Keratinocyte (primary cell): Measurements from ENCODE around the gene EPAS1.

Source experiments
- CTCF ChIP-seq, 3 experiments: IDR thresholded peaks in 1 of 3; conservative IDR thresholded peaks in 1 of 3; optimal IDR thresholded peaks in 1 of 3; 2 replicates in 2 of 3; 3 replicates in 1 of 3; pipeline versions ENCODE3 to v1.5.1; 2011; ENCODE audit warnings: low read length in 3 of 3, mild to moderate bottlenecking in 3 of 3, moderate library complexity in 2 of 3, control low read depth in 1 of 3, inconsistent platforms in 1 of 3; ENCODE audit not compliant: insufficient read depth in 2 of 3; ENCODE audit errors: extremely low read depth in 1 of 3
- EZH2 ChIP-seq: IDR thresholded peaks from one replicate; pipeline ENCODE4 v1.6.1; 2012; ENCODE audit warnings: inconsistent platforms, mild to moderate bottlenecking, low read length, moderate library complexity

DNA sequence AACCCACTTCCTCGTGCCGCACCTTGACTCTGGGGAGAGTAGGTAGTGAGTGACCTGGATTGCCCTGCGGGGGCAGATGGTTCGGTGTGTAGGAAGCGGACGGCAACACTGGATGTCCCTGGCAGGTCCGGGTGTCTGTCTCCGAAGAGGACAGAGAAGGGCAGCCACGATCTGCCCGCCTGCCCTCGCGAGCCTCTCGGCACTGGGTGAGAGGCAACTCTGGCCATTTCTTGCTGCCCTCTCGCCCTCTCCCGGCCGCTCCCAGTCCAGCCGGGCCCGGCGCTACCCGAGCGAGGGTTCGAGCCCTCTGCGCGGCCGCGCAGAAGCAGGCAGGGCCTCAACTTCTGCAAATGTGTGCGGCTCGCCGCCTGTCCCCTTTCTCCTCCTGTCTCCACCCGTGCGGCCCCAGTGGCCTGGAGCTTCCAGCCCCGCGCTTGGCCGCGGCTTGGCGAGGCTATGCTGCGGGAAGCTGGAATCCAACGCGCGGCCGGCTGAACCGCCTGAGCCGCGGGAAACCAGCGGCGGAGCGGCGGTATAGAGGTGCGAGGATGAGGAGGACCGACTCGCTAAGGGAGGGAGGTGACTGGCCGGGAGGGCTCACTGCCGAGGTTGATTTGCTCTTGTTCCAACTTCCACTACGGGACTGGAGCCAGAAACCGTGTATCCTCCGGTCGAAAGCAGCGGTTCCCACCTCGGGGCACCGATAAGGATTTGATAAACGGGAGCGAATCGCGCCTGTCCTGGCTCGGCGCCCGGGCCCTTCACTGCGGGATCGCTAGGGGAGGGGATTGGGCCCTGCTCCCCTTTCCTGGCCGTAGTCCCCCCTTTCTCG is 1.5 kb downstream of the EPAS1 start:
- peak in 2 of 3 experiments; percentile 21 to 37 for TF ChIP-seq CTCF (optimal IDR thresholded peaks at IDR 0.05 in 1 of 3, IDR thresholded peaks at IDR 0.05 in 1 of 3, conservative IDR thresholded peaks at IDR 0.05 in 1 of 3; ENCODE audit: extremely low read depth in 1 of 3, insufficient read depth in 2 of 3, low read length in 3 of 3)
- no peak for TF ChIP-seq EZH2
